GM12872 (cell line): Measurements from ENCODE around the gene DAB2.

ENCODE experiments used
- CTCF ChIP-seq: IDR thresholded peaks from 3 replicates; pipeline ENCODE4 v1.5.1; 2011; ENCODE audit warnings: low read depth, mild to moderate bottlenecking, low read length, moderate library complexity; ENCODE audit not compliant: insufficient read depth

Gene DAB2

GRCh38 chr5:39373791-39374190 lies 51.0 kb downstream of the DAB2 start:
- TF ChIP-seq CTCF, result no peak

GRCh38 chr5:39371367-39371635 lies 53.5 kb downstream of the DAB2 start:
- no peak for TF ChIP-seq CTCF

- TF ChIP-seq CTCF, result no peak
Observed at GRCh38 chr5:39370555-39371366, 54.0 kb downstream of the DAB2 start.

- no peak for TF ChIP-seq CTCF
Observed at GRCh38 chr5:39369123-39369815, 55.5 kb downstream of the DAB2 start.

GRCh38 chr5:39368116-39368515 lies 56.7 kb downstream of the DAB2 start:
- TF ChIP-seq CTCF, result no peak

- TF ChIP-seq CTCF, result no peak
Observed at GRCh38 chr5:39367711-39368110, 57.1 kb downstream of the DAB2 start.

- no peak for TF ChIP-seq CTCF
Observed at GRCh38 chr5:39364367-39364766, 60.4 kb downstream of the DAB2 start, which contains the start of gene C9. Gene C9, minus strand, starts transcription at chr5:39364495. Its CDS starts 31 bp downstream, at chr5:39364464.
